GM19025 (cell line): Measurements from ENCODE around the gene C2orf92.

Source experiments
- ATAC-seq: cut with Tn5 transposase; IDR thresholded peaks from one replicate; pipeline ENCODE4 v1.9.1; 2021; ENCODE audit warnings: mild to moderate bottlenecking, low read depth, moderate library complexity; ENCODE audit not compliant: unreplicated experiment

Gene C2orf92

DNA sequence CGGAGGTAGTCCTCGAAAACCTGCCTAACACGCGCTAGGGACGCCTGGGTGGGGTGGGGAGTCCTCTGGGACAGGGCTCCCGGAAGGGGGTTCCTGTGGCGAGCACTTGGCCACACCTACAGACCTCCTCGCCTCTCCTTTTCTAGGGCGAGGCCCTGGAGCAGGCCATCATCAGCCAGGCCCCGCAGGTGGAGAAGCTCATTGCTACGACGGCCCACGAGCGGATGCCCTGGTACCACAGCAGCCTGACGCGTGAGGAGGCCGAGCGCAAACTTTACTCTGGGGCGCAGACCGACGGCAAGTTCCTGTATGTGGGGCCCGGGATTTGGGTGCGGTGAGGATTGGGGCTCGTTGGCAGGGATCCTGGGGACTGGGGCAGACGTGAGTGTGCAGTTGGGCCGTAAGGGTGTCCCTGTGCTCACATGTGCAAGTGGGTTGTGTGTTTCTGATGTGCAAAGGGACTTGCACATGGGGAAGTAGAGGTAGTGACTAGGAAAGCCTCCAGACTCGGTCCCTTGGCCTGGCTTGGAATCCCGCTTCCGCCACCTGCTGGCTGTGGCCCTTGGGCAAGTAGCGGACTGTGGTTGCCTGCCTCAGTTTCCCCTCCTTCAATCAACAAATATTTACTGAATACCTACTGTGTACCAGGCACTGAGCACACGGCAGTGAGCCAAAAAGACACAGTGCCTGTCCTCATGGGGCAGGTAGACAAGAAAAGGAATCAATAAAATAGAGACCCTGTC, 55.6 kb downstream of the C2orf92 start:
- no peak for ATAC-seq

GRCh38 chr2:97726261-97727064, 57.0 kb downstream of the C2orf92 start:
- ATAC-seq: no peak

GRCh38 chr2:97727296-97727695, 57.8 kb downstream of the C2orf92 start:
- no peak for ATAC-seq

DNA sequence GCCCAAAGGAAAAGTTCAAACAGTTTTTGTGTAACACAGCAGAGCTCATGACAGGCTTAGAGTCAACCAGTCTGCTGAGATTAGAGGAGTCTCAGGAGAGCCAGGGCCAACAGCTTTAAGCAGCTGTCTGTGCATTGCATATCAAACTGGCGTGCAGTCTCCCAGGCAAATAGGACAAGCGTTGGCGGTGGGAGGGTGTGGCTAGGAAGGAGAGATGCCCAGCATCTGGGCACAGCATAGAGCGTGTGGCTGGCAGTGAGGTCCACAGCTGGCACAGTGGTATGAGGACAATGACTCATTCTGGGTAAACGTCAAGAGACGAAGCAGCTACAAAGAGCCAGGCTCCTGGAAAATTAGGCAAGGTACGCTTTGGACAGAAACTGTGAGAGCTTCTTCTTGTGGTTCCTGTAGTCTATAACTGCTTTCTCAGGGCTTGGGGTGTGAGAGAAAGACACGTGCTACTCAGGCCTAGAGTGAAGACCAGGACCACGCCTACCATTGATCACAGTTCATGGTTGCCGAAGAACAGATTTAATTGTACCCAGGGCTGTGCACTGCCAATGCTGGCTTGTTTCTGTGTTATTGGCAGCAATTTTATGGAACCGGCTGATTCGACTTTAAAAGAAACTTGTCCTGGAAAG, 58.7 kb downstream of the C2orf92 start:
- no peak for ATAC-seq

GRCh38 chr2:97730245-97730644, 60.7 kb downstream of the C2orf92 start:
- no peak for ATAC-seq

DNA sequence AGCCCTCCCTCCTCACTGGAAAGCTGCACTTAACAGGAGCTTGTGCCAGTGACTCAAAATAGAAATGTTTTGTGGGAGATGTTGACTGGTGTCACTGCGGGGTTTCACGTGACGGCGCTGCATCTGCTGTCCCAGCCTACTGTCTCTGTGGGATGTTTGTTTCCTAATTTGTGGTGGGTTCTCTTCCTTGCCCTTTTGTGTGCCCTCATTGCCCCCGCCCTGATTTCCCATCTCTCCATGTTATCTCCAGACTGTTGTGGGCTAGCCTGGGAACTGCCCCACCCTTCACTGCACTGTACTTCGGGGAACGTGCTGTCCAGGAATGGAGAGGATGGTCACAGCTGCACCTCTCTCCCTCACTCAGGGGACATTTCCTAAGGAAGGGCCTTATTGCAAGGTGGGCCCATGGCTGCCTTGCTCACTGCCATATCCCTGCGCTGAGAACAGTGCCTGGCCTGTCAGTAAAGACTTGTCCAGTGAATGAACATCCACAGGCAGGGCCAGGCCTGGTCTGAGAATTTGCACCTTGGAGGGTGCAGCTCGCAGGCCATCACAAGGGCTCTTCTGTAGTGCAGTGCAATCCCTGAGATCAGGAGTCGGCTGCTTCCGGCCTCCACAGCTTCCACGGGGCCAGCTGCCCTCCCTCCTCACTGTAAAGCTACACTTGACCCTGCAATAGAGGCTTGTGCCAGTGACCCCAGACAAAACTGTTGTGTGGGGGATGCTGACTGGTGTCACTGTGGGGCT, 61.9 kb downstream of the C2orf92 start:
- ATAC-seq: no peak

- no peak for ATAC-seq
Observed at GRCh38 chr2:97732436-97733340, 63.2 kb downstream of the C2orf92 start.

- ATAC-seq: no peak
Observed at GRCh38 chr2:97733341-97734035, 64.0 kb downstream of the C2orf92 start.

- ATAC-seq: no peak
Observed at GRCh38 chr2:97734061-97735051, 64.8 kb downstream of the C2orf92 start.

DNA sequence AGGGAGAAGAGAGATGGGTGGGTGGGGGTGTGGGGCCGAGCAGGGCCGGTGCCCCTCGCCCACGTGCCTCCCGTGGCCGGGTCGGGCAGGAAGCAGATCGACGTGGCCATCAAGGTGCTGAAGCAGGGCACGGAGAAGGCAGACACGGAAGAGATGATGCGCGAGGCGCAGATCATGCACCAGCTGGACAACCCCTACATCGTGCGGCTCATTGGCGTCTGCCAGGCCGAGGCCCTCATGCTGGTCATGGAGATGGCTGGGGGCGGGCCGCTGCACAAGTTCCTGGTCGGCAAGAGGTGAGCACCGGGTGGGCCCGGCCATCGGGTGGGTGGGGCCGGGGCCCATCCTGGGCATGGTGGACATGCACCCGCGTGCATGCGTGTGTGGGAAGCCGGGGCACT, 65.6 kb downstream of the C2orf92 start:
- no peak for ATAC-seq

GRCh38 chr2:97736185-97736584, 66.7 kb downstream of the C2orf92 start:
- no peak for ATAC-seq

DNA sequence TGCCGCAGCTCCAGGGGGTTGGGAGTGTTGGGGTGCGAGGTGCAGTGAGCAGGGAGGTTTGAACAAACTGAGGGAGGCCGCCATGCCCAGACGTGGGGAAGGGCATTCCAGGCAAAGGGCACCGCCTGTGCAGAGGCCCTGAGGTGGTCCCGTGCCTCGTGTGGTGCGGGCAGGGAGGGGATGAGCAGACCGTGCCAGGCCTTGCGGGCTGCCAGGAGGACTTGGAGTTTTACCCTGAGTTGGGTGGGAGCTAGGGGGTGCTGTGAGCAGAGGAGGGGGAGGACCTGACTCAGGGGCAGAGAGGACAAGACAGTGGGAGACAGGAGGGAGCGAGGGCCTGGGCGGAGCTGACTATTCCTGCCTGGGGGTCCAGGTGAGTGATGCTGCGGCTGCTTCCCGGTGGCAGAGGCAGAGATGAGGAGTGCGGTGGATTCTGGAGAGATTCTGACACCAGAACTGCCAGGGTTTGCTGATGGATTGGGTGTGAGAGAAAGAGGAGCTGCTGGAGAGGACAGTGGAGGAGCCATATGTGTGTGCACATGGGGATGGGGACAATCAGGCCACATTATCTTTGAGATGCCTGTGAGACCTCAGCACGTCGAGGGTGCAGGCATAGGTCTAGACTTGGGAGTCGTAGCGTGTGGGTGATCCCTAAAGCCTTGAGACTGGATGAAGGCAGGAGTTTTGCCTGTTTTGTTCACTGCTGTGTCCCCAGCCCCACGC, 67.3 kb downstream of the C2orf92 start:
- ATAC-seq: no peak

DNA sequence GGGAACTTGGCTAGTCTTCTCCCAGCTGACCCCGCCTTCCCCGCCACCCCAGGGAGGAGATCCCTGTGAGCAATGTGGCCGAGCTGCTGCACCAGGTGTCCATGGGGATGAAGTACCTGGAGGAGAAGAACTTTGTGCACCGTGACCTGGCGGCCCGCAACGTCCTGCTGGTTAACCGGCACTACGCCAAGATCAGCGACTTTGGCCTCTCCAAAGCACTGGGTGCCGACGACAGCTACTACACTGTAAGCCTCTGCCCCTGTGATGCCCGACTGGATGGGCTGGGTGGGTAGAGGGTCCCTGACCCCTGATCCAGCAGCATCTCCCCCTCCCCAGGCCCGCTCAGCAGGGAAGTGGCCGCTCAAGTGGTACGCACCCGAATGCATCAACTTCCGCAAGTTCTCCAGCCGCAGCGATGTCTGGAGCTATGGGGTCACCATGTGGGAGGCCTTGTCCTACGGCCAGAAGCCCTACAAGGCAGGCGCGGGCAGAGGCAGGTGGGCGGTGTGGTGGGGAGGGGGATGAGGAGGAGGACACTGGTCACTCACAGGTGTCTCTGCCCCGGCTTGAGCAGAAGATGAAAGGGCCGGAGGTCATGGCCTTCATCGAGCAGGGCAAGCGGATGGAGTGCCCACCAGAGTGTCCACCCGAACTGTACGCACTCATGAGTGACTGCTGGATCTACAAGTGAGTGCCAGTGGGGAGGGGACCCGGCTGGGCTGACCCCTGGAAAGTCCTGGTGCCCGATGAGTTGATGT, 68.1 kb downstream of the C2orf92 start:
- no peak for ATAC-seq

- no peak for ATAC-seq
Observed at GRCh38 chr2:97738179-97739019, 68.9 kb downstream of the C2orf92 start.

DNA sequence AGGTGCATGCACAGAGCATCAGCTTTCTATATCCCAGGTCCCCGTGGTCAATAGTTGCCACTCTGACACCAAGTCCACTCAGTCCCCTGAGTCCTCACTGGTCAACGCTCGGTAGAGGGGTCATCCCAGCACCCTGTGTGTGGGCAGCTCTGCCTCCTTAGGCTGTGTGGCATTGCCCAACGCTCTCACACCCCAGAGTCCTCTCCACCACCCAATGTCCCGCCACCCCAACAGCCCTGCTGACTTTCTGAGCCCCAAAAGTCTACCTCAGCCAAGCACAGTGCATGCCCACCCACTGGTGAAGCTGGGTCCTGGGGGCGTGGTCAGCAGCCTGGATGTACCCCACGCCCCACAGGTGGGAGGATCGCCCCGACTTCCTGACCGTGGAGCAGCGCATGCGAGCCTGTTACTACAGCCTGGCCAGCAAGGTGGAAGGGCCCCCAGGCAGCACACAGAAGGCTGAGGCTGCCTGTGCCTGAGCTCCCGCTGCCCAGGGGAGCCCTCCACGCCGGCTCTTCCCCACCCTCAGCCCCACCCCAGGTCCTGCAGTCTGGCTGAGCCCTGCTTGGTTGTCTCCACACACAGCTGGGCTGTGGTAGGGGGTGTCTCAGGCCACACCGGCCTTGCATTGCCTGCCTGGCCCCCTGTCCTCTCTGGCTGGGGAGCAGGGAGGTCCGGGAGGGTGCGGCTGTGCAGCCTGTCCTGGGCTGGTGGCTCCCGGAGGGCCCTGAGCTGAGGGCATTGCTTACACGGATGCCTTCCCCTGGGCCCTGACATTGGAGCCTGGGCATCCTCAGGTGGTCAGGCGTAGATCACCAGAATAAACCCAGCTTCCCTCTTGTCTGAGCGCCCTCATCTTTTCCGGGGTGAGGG, 69.7 kb downstream of the C2orf92 start:
- no peak for ATAC-seq
